ENCODE results near the gene HOXD10.

DNA sequence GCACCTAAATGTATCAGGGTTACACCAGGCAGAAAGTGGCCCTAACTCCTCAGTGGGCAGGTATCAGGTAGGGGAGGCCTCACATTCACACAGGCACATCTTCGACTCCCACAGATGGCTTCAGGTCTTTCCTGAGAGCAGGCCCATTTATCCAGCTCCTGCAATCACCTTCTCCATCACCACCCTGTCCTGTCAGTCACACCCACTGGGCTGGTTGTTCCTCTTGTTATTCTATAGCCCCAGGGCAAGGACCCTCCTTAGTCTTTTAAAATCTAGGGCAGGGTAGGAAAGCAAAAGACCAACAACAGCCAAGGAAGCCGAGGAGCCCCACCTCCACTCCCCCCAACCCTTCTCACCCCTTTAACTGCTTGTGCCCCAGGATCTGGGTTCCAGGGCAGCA is 25.7 kb downstream of the HOXD10 start:
- TF ChIP-seq CTCF (conservative IDR thresholded peaks at IDR 0.05; ENCODE audit: low read depth in 2 of 2) (no peak), POLR2AphosphoS5 (IDR thresholded peaks at IDR 0.05; ENCODE audit: low read depth) (no peak), EZH2 (IDR thresholded peaks at IDR 0.05; ENCODE audit: low read depth, unreplicated experiment) (no peak), ZNF114 (CRISPR knock-in tag; IDR thresholded peaks at IDR 0.05) (no peak)
- TF ChIP-seq, protein P1, sequence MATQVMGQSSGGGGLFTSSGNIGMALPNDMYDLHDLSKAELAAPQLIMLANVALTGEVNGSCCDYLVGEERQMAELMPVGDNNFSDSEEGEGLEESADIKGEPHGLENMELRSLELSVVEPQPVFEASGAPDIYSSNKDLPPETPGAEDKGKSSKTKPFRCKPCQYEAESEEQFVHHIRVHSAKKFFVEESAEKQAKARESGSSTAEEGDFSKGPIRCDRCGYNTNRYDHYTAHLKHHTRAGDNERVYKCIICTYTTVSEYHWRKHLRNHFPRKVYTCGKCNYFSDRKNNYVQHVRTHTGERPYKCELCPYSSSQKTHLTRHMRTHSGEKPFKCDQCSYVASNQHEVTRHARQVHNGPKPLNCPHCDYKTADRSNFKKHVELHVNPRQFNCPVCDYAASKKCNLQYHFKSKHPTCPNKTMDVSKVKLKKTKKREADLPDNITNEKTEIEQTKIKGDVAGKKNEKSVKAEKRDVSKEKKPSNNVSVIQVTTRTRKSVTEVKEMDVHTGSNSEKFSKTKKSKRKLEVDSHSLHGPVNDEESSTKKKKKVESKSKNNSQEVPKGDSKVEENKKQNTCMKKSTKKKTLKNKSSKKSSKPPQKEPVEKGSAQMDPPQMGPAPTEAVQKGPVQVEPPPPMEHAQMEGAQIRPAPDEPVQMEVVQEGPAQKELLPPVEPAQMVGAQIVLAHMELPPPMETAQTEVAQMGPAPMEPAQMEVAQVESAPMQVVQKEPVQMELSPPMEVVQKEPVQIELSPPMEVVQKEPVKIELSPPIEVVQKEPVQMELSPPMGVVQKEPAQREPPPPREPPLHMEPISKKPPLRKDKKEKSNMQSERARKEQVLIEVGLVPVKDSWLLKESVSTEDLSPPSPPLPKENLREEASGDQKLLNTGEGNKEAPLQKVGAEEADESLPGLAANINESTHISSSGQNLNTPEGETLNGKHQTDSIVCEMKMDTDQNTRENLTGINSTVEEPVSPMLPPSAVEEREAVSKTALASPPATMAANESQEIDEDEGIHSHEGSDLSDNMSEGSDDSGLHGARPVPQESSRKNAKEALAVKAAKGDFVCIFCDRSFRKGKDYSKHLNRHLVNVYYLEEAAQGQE (IDR thresholded peaks at IDR 0.05; ENCODE audit: unreplicated experiment): no peak

All from GM23338 (cell line).